Keratinocyte (primary cell): ENCODE data around the gene ZNF30. TPM values are rescaled to one million over a fixed set of nuclear protein-coding genes. Genes with fewer than 3 reads are reported as not detected.

Experiments
- DNase-seq: peaks from one replicate; pipeline ENCODE4 v3.0.0-alpha.2; 2011; ENCODE audit warnings: low read depth, missing footprints, low spot score
- FAIRE-seq: peaks from 2 replicates; lab custom pipeline; 2011; peaks lifted over from hg19 to GRCh38; lab: Jason Lieb, UNC
- H2AFZ ChIP-seq: 2 replicates; pipeline ENCODE4 v1.6.0; 2012; ENCODE audit warnings: low read length, control low read depth, inconsistent platforms; ENCODE audit not compliant: control insufficient read depth
- H3K27ac ChIP-seq: 2 replicates; pipeline ENCODE4 v1.5.1; 2011; ENCODE audit warnings: low read length; ENCODE audit not compliant: control insufficient read depth, insufficient read depth
- H3K27me3 ChIP-seq: 3 replicates; pipeline ENCODE4 v1.6.0; 2011; ENCODE audit warnings: low read length; ENCODE audit not compliant: control insufficient read depth, insufficient read depth; ENCODE audit errors: extremely low read depth
- H3K36me3 ChIP-seq, 2 experiments: 2 replicates in 1 of 2; 3 replicates in 1 of 2; pipeline ENCODE4 v1.5.1; 2011; ENCODE audit warnings: low read length in 2 of 2, mild to moderate bottlenecking in 1 of 2; ENCODE audit not compliant: control insufficient read depth in 2 of 2, insufficient read depth in 2 of 2; ENCODE audit errors: extremely low read depth in 1 of 2
- H3K4me1 ChIP-seq: 3 replicates; pipeline ENCODE4 v1.5.1; 2011; ENCODE audit warnings: low read length; ENCODE audit not compliant: control insufficient read depth, insufficient read depth; ENCODE audit errors: extremely low read depth
- H3K4me2 ChIP-seq: 3 replicates; pipeline ENCODE4 v1.6.0; 2011; ENCODE audit warnings: low read depth, low read length; ENCODE audit not compliant: control insufficient read depth, insufficient read depth; ENCODE audit errors: extremely low read depth
- H3K4me3 ChIP-seq, 3 experiments: fragments of 200-600 bp in 1 of 3; sonication (generic) in 1 of 3; 2 replicates in 2 of 3; 3 replicates in 1 of 3; pipeline ENCODE4 v1.5.1; 2011 to 2016; ENCODE audit warnings: low read length in 3 of 3, mild to moderate bottlenecking in 3 of 3, control low read depth in 2 of 3, inconsistent platforms in 1 of 3, low read depth in 1 of 3, mixed read lengths in 1 of 3, mixed run types in 1 of 3, moderate library complexity in 1 of 3; ENCODE audit not compliant: control insufficient read depth in 2 of 3, insufficient read depth in 2 of 3; ENCODE audit errors: extremely low read depth in 1 of 3
- H3K79me2 ChIP-seq: 2 replicates; pipeline ENCODE4 v1.6.0; 2012; ENCODE audit warnings: low read length; ENCODE audit not compliant: control insufficient read depth, insufficient read depth
- H3K9ac ChIP-seq: 3 replicates; pipeline ENCODE4 v1.6.0; 2011; ENCODE audit warnings: low read length; ENCODE audit not compliant: control insufficient read depth, insufficient read depth; ENCODE audit errors: extremely low read depth
- H3K9me1 ChIP-seq: 3 replicates; pipeline ENCODE4 v1.6.0; 2011; ENCODE audit warnings: low read length; ENCODE audit not compliant: control insufficient read depth, insufficient read depth; ENCODE audit errors: extremely low read depth
- H3K9me3 ChIP-seq: 2 replicates; pipeline ENCODE4 v1.5.1; 2012; ENCODE audit warnings: low read depth, low read length; ENCODE audit not compliant: control insufficient read depth
- H4K20me1 ChIP-seq: 3 replicates; pipeline ENCODE4 v1.6.0; 2011; ENCODE audit warnings: low read length; ENCODE audit not compliant: control insufficient read depth, insufficient read depth; ENCODE audit errors: extremely low read depth
- EZH2 ChIP-seq: IDR thresholded peaks from one replicate; pipeline ENCODE4 v1.6.1; 2012; ENCODE audit warnings: inconsistent platforms, mild to moderate bottlenecking, low read length, moderate library complexity
- dilution Hi-C: fragments of 300-500 bp; cut with MboI; formaldehyde crosslinking; loops from one replicate; pipeline ENCODE4 v1.7.0; 2020; ENCODE audit warnings: low sequenced_read_pairs; ENCODE audit not compliant: extremely low pct_ligation_motif_present
- polyA plus RNA-seq, 5 experiments: library from polyadenylated mRNA; depleted of rRNA in 3 of 5; stranded (reverse) in 3 of 5; stranded (forward) in 1 of 5; unstranded in 1 of 5; fragments of >200 nt; gene quantifications; 1 replicate in 1 of 5; 2 replicates in 3 of 5; 3 replicates in 1 of 5; pipeline versions ENCODE4 v1.2.1 to v1.2.3, GENCODE V29; 2011 to 2012; ENCODE audit warnings: missing spikeins in 2 of 5, low read depth in 1 of 5, low replicate concordance in 1 of 5
- TF ChIP-seq, protein P1 (sequence below), 3 experiments: IDR thresholded peaks in 1 of 3; conservative IDR thresholded peaks in 1 of 3; optimal IDR thresholded peaks in 1 of 3; 2 replicates in 2 of 3; 3 replicates in 1 of 3; pipeline versions ENCODE3 to v1.5.1; 2011; ENCODE audit warnings: low read length in 3 of 3, mild to moderate bottlenecking in 3 of 3, moderate library complexity in 2 of 3, control low read depth in 1 of 3, inconsistent platforms in 1 of 3; ENCODE audit not compliant: insufficient read depth in 2 of 3; ENCODE audit errors: extremely low read depth in 1 of 3

ZNF30 gene
- polyA plus RNA-seq, 1 donor (not counting 4 experiments of a cell fraction or from before 2014, with no cell fraction given), result 4.6 TPM

DNA sequence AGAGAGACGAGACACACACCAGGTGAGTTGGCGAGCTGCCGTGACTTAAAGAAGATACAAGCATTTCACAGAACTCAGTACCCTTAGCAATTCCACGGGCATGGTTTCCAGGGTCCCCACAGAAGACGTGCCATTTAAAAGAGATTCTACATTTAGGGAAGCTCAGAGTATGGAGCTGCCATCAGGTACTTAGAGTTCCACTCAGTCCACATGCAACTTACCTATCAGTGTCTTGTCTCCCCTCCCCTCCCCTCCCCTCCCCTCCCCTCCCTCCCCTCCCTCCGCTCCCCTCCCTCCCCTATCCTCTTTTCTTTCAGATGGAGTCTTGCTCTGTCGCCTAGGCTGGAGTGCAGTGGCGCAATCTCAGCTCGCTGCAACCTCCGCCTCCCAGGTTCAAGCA is 12.2 kb downstream of the ZNF30 start:
- Histone ChIP-seq H3K4me1 (no peaks in the 10 kb centered on the region), H3K27ac (no peak overlapping the region), H3K27me3 (no peaks in the 10 kb centered on the region), H3K4me3 (no peak overlapping the region), H3K36me3 (peaks cover 3 to 11% of the 10 kb centered on the region in 2 experiments), H2AFZ (no peak overlapping the region), H3K9me3 (peaks cover 6% of the 10 kb centered on the region), H4K20me1 (no peaks in the 10 kb centered on the region), H3K4me2 (no peak overlapping the region), H3K9me1 (no peaks in the 10 kb centered on the region), H3K79me2 (no peaks in the 10 kb centered on the region), H3K9ac (no peak overlapping the region)
- DNase-seq (no peak), FAIRE-seq (no peak)
- dilution Hi-C loops, result no loop called here
- no peak for TF ChIP-seq EZH2
- TF ChIP-seq, protein P1, sequence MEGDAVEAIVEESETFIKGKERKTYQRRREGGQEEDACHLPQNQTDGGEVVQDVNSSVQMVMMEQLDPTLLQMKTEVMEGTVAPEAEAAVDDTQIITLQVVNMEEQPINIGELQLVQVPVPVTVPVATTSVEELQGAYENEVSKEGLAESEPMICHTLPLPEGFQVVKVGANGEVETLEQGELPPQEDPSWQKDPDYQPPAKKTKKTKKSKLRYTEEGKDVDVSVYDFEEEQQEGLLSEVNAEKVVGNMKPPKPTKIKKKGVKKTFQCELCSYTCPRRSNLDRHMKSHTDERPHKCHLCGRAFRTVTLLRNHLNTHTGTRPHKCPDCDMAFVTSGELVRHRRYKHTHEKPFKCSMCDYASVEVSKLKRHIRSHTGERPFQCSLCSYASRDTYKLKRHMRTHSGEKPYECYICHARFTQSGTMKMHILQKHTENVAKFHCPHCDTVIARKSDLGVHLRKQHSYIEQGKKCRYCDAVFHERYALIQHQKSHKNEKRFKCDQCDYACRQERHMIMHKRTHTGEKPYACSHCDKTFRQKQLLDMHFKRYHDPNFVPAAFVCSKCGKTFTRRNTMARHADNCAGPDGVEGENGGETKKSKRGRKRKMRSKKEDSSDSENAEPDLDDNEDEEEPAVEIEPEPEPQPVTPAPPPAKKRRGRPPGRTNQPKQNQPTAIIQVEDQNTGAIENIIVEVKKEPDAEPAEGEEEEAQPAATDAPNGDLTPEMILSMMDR (optimal IDR thresholded peaks at IDR 0.05 in 1 of 3, IDR thresholded peaks at IDR 0.05 in 1 of 3, conservative IDR thresholded peaks at IDR 0.05 in 1 of 3; ENCODE audit: extremely low read depth in 1 of 3, insufficient read depth in 2 of 3, low read length in 3 of 3), result no peak

DNA sequence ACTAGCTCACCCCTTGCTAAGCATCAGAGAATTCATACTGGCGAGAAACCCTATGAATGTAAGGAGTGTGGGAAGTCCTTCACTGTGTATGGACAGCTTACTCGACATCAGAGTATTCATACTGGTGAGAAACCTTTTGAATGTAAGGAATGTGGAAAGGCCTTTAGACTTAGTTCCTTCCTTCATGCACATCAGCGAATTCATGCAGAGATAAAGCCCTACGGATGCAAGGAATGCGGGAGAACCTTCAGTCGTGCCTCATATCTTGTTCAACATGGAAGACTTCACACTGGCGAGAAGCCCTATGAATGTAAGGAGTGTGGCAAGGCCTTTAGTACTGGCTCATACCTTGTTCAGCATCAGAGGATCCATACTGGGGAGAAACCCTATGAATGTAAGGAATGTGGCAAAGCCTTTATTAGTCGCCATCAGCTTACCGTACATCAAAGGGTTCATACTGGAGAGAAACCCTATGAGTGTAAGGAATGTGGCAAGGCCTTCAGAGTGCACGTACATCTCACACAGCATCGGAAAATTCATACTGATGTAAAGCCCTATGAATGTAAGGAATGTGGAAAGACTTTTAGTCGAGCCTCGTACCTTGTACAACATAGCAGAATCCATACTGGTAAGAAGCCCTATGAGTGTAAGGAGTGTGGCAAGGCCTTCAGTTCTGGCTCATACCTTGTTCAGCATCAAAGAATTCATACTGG is 17.3 kb downstream of the ZNF30 start:
- Histone ChIP-seq H3K27me3 (no peaks in the 10 kb centered on the region), H3K4me3 (no peak overlapping the region), H3K9me1 (no peaks in the 10 kb centered on the region), H3K27ac (no peak overlapping the region), H2AFZ (no peak overlapping the region), H3K9ac (no peak overlapping the region), H3K4me1 (no peaks in the 10 kb centered on the region), H3K9me3 (peaks cover 17% of the 10 kb centered on the region), H3K79me2 (no peaks in the 10 kb centered on the region), H3K4me2 (no peak overlapping the region), H4K20me1 (no peaks in the 10 kb centered on the region), H3K36me3 (peaks cover 5 to 12% of the 10 kb centered on the region in 2 experiments)
- peak; percentile 57 for FAIRE-seq
- no peak for DNase-seq
- dilution Hi-C loops, result no loop called here
- TF ChIP-seq, protein P1 (optimal IDR thresholded peaks at IDR 0.05 in 1 of 3, IDR thresholded peaks at IDR 0.05 in 1 of 3, conservative IDR thresholded peaks at IDR 0.05 in 1 of 3; ENCODE audit: extremely low read depth in 1 of 3, insufficient read depth in 2 of 3, low read length in 3 of 3), result no peak
- no peak for TF ChIP-seq EZH2
